BE2C (cell line): ENCODE results near the gene C1QTNF4.
"Not testable (repeated sequence)": the region's sequence is repeated elsewhere in the genome, so short reads cannot be mapped to it uniquely, and the experiment has no call there.

ENCODE experiments used
- DNase-seq: peaks from one replicate; pipeline ENCODE4 v3.0.0-alpha.2; 2020
- H3K27me3 ChIP-seq: fragments of 250-450 bp; sonication (Bioruptor Pico); 2 replicates; pipeline ENCODE4 v1.5.1; 2020; ENCODE audit warnings: mild to moderate bottlenecking
- H3K36me3 ChIP-seq: fragments of 250-450 bp; sonication (Bioruptor Pico); 2 replicates; pipeline ENCODE4 v1.5.1; 2020; ENCODE audit warnings: mild to moderate bottlenecking
- H3K4me1 ChIP-seq: fragments of 250-450 bp; sonication (Bioruptor Pico); 2 replicates; pipeline ENCODE4 v1.5.1; 2020
- H3K4me3 ChIP-seq: 2 replicates; pipeline ENCODE4 v1.5.1; 2011; ENCODE audit warnings: low read depth, low read length
- H3K9me3 ChIP-seq: fragments of 250-450 bp; sonication (Bioruptor Pico); 2 replicates; pipeline ENCODE4 v1.5.1; 2020
- CTCF ChIP-seq: IDR thresholded peaks from 2 replicates; pipeline ENCODE4 v1.5.1; 2012; ENCODE audit warnings: mild to moderate bottlenecking, low read depth, low read length

Gene C1QTNF4

GRCh38 chr11:47553406-47553743 is 40.8 kb downstream of the C1QTNF4 start:
- no peaks in the 10 kb centered on the region for H3K9me3 ChIP-seq
- no peaks in the 10 kb centered on the region for H3K27me3 ChIP-seq
- peak overlapping the region; percentile 55 for H3K4me3 ChIP-seq
- no peak for DNase-seq
- TF ChIP-seq CTCF = no peak
- no peaks in the 10 kb centered on the region for H3K36me3 ChIP-seq
- H3K4me1 ChIP-seq = no peaks in the 10 kb centered on the region; the same call in 1 of the 2 replicates

DNA sequence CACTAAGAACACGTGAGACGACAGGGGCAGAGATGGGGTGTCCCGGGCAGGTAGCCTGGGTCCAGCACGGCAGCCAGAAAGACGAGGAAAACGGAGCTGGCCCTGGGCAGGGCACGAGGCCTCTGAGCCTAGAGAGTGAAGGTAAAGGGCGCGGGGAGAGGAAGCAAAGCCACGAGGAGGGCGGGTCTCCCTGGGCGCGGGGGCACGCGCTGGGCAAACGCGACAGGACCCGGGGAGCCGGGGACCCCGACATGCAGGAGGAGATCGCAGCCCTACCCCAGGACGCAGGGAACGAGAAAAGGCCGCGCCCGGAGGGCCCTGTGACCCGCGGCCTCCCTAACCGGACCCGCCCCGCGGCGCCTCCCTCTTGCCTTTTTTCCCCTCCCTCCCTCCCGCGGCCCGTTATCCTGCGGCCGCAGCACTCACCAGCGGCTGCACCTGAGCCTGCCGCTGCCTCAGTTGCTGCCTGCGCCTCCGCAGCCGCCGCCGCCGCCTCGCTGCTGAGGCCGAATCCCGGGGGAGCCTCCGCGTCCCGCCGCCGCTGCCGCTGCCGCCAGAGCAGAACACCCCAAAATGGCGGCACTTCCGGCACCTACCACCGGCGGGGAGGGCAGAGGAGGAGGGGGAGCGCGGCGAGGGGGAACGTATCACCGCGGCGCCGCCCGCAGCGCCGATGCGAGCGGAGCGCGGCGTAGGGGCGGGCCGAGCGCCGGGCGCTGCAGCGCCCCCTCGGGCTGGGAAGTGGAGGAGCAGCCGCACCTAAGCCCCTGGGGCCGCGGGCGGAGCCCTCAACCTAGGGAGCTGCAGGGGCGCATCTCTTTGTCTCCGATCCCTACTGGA is 41.4 kb downstream of the C1QTNF4 start, which contains the start of gene CELF1:
CELF1 (minus strand) TSS at position 567 of the 840 bp plus-strand sequence. CDS start 53,609 bp downstream, outside the sequence.
- DNase-seq = peak; percentile 88
- H3K4me1 ChIP-seq = no peaks in the 10 kb centered on the region; the same call in 1 of the 2 replicates

DNA sequence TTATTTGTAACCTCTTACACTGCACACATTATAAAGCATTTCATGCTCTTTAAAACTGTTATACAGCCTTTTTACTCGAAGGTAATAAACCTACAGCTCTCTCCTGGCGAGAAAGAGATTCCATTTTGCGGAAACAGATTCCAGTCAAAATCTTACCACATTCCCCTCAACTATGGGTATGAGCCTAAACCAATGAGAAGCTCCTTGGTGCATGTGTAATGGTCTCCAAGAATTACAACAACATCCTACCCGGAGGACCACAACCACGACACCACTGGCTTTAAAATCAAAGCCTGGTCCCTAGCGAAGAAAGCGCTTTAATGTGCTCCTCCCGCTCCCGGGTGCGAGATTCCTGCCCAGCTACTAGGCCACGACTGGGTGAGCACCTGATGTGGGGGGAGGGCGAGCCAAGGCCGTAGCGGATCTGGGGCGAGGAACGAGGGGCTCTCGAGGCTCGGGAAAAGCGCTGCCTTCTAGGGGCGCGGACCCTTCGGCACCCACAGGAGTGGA is 42.1 kb downstream of the C1QTNF4 start:
- Histone ChIP-seq H3K4me3 (peak overlapping the region; percentile 84), H3K9me3 (no peaks in the 10 kb centered on the region), H3K4me1 (no peaks in the 10 kb centered on the region; the same call in 1 of the 2 replicates), H3K36me3 (no peaks in the 10 kb centered on the region), H3K27me3 (no peaks in the 10 kb centered on the region)
- no peak for TF ChIP-seq CTCF
- DNase-seq = peak; percentile 18

More for the DNA sequence above, 41.4 kb downstream of the C1QTNF4 start, which contains the start of gene CELF1:
- Histone ChIP-seq H3K27me3 (no peaks in the 10 kb centered on the region), H3K36me3 (no peaks in the 10 kb centered on the region), H3K9me3 (no peaks in the 10 kb centered on the region), H3K4me3 (peak within 1 kb of the TSS; percentile 84)
- TF ChIP-seq CTCF = peak; percentile 45

GRCh38 chr11:47551086-47551485 is 43.1 kb downstream of the C1QTNF4 start:
- no peaks in the 10 kb centered on the region for H3K27me3 ChIP-seq
- peak; percentile 56 for TF ChIP-seq CTCF
- no peak for DNase-seq
- H3K36me3 ChIP-seq = no peaks in the 10 kb centered on the region
- H3K4me3 ChIP-seq = peak overlapping the region; percentile 84
- H3K4me1 ChIP-seq = no peaks in the 10 kb centered on the region; the same call in 1 of the 2 replicates
- no peaks in the 10 kb centered on the region for H3K9me3 ChIP-seq

- H3K4me1 ChIP-seq = no peaks in the 10 kb centered on the region; the same call in 1 of the 2 replicates
- H3K9me3 ChIP-seq = no peaks in the 10 kb centered on the region
- DNase-seq = no peak
- no peak overlapping the region for H3K4me3 ChIP-seq
- H3K36me3 ChIP-seq = no peaks in the 10 kb centered on the region
- no peak for TF ChIP-seq CTCF
- H3K27me3 ChIP-seq = no peaks in the 10 kb centered on the region
Observed at GRCh38 chr11:47550288-47551047, 43.7 kb downstream of the C1QTNF4 start.

DNA sequence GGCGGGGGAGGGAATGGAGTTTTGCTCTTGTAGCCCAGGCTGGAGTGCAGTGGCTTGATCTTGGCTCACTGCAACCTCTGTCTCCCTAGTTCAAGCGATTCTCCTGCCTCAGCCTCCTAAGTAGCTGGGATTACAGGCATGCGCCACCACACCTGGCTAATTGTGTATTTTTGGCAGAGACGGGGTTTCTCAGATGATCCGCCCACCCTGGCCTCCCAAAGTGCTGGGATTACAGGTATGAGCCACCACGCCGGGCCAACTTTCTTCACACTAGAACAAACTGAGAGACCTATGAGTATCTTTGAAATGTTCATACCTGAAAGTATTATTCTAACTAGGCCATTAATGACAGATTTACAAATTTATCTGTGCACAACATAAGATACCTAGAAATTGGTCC is 47.9 kb downstream of the C1QTNF4 start:
- not testable (repeated sequence) for H3K27me3 ChIP-seq, H3K36me3 ChIP-seq, DNase-seq, H3K4me3 ChIP-seq, H3K4me1 ChIP-seq, H3K9me3 ChIP-seq
